ENCODE data around the gene FREM3.

The FREM3 gene

GRCh38 chr4:143555676-143556075 is 144.8 kb downstream of the FREM3 start:
- no peak overlapping the region for H2AFZ ChIP-seq (ENCODE audit: low read length)
- DNase-seq: no peak
- 0 out of 2 replicates have a peak, but pooled peaks cover 5% of the 10 kb centered on the region for H3K4me1 ChIP-seq (ENCODE audit: low read length)
- H3K27ac ChIP-seq (ENCODE audit: low read length): no peak overlapping the region
- no peak overlapping the region for H3K4me3 ChIP-seq (ENCODE audit: low read length)
- H3K9ac ChIP-seq (ENCODE audit: low read length): no peak overlapping the region
- peaks cover 3% of the 10 kb centered on the region; the same call in 1 of the 2 replicates for H3K36me3 ChIP-seq (replicated peaks; ENCODE audit: insufficient read depth, low read length)
- H3K79me2 ChIP-seq (ENCODE audit: low read length): no peaks in the 10 kb centered on the region
- no peaks in the 10 kb centered on the region for H3K9me2 ChIP-seq (replicated peaks; ENCODE audit: insufficient read depth, low read length)
- H4K20me1 ChIP-seq (ENCODE audit: insufficient read depth, low read length): no peaks in the 10 kb centered on the region
- H3F3A ChIP-seq (ENCODE audit: insufficient read depth, low read length): 0 out of 2 replicates have a peak, but pooled peaks cover 4% of the 10 kb centered on the region
- H3K4me2 ChIP-seq (ENCODE audit: low read depth, low read length): no peak overlapping the region
- H3K27me3 ChIP-seq (replicated peaks; ENCODE audit: insufficient read depth, low read length): no peaks in the 10 kb centered on the region
- no peaks in the 10 kb centered on the region for H3K9me3 ChIP-seq (replicated peaks; ENCODE audit: insufficient read depth, low read length)
- TF ChIP-seq CTCF (IDR thresholded peaks at IDR 0.05; ENCODE audit: low read length): no peak

- no peak overlapping the region for H3K27ac ChIP-seq (ENCODE audit: low read length)
- TF ChIP-seq EZH2phosphoT487 (IDR thresholded peaks at IDR 0.05; ENCODE audit: low read length): no peak
- no peak for TF ChIP-seq CTCF (IDR thresholded peaks at IDR 0.05; ENCODE audit: low read length)
- TF ChIP-seq EZH2 (optimal IDR thresholded peaks at IDR 0.05; ENCODE audit: low read depth, low read length): no peak
- 0 out of 2 replicates have a peak, but pooled peaks cover 4% of the 10 kb centered on the region for H3K4me1 ChIP-seq (ENCODE audit: low read length)
- H3K27me3 ChIP-seq (replicated peaks; ENCODE audit: insufficient read depth, low read length): no peaks in the 10 kb centered on the region
- no peak overlapping the region for H3K4me3 ChIP-seq (ENCODE audit: low read length)
- H3K79me2 ChIP-seq (ENCODE audit: low read length): no peaks in the 10 kb centered on the region
- H3F3A ChIP-seq (ENCODE audit: insufficient read depth, low read length): 0 out of 2 replicates have a peak, but pooled peaks cover 4% of the 10 kb centered on the region
- no peak for DNase-seq
- H3K9ac ChIP-seq (ENCODE audit: low read length): no peak overlapping the region
- H4K20me1 ChIP-seq (ENCODE audit: insufficient read depth, low read length): no peaks in the 10 kb centered on the region
- H3K9me3 ChIP-seq (replicated peaks; ENCODE audit: insufficient read depth, low read length): no peaks in the 10 kb centered on the region
- no peak overlapping the region for H3K4me2 ChIP-seq (ENCODE audit: low read depth, low read length)
- peaks cover 3% of the 10 kb centered on the region; the same call in 1 of the 2 replicates for H3K36me3 ChIP-seq (replicated peaks; ENCODE audit: insufficient read depth, low read length)
- H3K9me2 ChIP-seq (replicated peaks; ENCODE audit: insufficient read depth, low read length): no peaks in the 10 kb centered on the region
- H2AFZ ChIP-seq (ENCODE audit: low read length): no peak overlapping the region
Measured at GRCh38 chr4:143554728-143555597, 145.5 kb downstream of the FREM3 start.

GRCh38 chr4:143549928-143550327 is 150.5 kb downstream of the FREM3 start:
- no peaks in the 10 kb centered on the region for H3K27me3 ChIP-seq (replicated peaks; ENCODE audit: insufficient read depth, low read length)
- no peaks in the 10 kb centered on the region for H3K9me2 ChIP-seq (replicated peaks; ENCODE audit: insufficient read depth, low read length)
- no peak for DNase-seq
- no peak overlapping the region for H2AFZ ChIP-seq (ENCODE audit: low read length)
- H3F3A ChIP-seq (ENCODE audit: insufficient read depth, low read length): no peaks in the 10 kb centered on the region
- H4K20me1 ChIP-seq (ENCODE audit: insufficient read depth, low read length): no peaks in the 10 kb centered on the region; the same call in 1 of the 2 replicates
- H3K79me2 ChIP-seq (ENCODE audit: low read length): no peaks in the 10 kb centered on the region
- H3K9ac ChIP-seq (ENCODE audit: low read length): no peak overlapping the region
- TF ChIP-seq EZH2 (optimal IDR thresholded peaks at IDR 0.05; ENCODE audit: low read depth, low read length) (no peak), EZH2phosphoT487 (IDR thresholded peaks at IDR 0.05; ENCODE audit: low read length) (no peak), CTCF (IDR thresholded peaks at IDR 0.05; ENCODE audit: low read length) (no peak)
- H3K9me3 ChIP-seq (replicated peaks; ENCODE audit: insufficient read depth, low read length): no peaks in the 10 kb centered on the region
- H3K27ac ChIP-seq (ENCODE audit: low read length): no peak overlapping the region
- H3K36me3 ChIP-seq (replicated peaks; ENCODE audit: insufficient read depth, low read length): peaks cover 12% of the 10 kb centered on the region; the same call in 1 of the 2 replicates
- H3K4me2 ChIP-seq (ENCODE audit: low read depth, low read length): no peak overlapping the region
- H3K4me1 ChIP-seq (ENCODE audit: low read length): no peaks in the 10 kb centered on the region
- no peak overlapping the region for H3K4me3 ChIP-seq (ENCODE audit: low read length)

Measured in MM.1S (cell line).